ENCODE data around the gene HTR3B. TPM values are rescaled to one million over a fixed set of nuclear protein-coding genes. Genes with fewer than 3 reads are reported as not detected.

HTR3B gene
- total RNA-seq, 1 experiment from 2014 or later: not detected

GRCh38 chr11:113984781-113985180 is 80.2 kb downstream of the HTR3B start:
- Histone ChIP-seq H2AFZ (ENCODE audit: low read length) (no peak overlapping the region), H3K79me1 (ENCODE audit: insufficient read depth, low read depth, low read length, poor library complexity, severe bottlenecking) (no peaks in the 10 kb centered on the region), H2BK120ac (ENCODE audit: low read depth, low read length, poor library complexity, severe bottlenecking) (no peak overlapping the region), H3K56ac (ENCODE audit: insufficient read length, low read depth, low read length) (no peak overlapping the region), H3K27me3 (ENCODE audit: insufficient read depth, low read length) (no peaks in the 10 kb centered on the region), H2BK15ac (ENCODE audit: low read depth, low read length) (no peak overlapping the region), H3K9ac (ENCODE audit: extremely low read depth, insufficient read length, low read length) (no peak overlapping the region), H3K14ac (ENCODE audit: insufficient read depth, low read length) (no peak overlapping the region), H4K20me1 (ENCODE audit: control insufficient read depth, insufficient read depth, insufficient read length) (no peaks in the 10 kb centered on the region), H2BK5ac (ENCODE audit: insufficient read length, low read length) (no peak overlapping the region), H3K4ac (ENCODE audit: low read depth, low read length) (no peak overlapping the region), H2BK20ac (ENCODE audit: low read depth, low read length, poor library complexity, severe bottlenecking) (no peak overlapping the region), H3T11ph (ENCODE audit: low read length) (no peak overlapping the region), H2BK12ac (ENCODE audit: insufficient read length, low read depth, low read length) (no peak overlapping the region), H4K91ac (ENCODE audit: insufficient read length, low read depth, low read length) (no peak overlapping the region), H3K18ac (ENCODE audit: insufficient read length, low read depth, low read length) (no peak overlapping the region), H3K9me3 (ENCODE audit: control insufficient read depth, low read depth, low read length) (no peaks in the 10 kb centered on the region), H4K8ac (replicated peaks; ENCODE audit: insufficient read length, low read depth, low read length) (no peak overlapping the region), H3K79me2 (ENCODE audit: insufficient read depth, low read length) (no peaks in the 10 kb centered on the region), H2AK5ac (ENCODE audit: insufficient read length, low read length) (no peak overlapping the region), H3K4me1 (ENCODE audit: insufficient read depth, low read length) (no peaks in the 10 kb centered on the region), H3K4me2 (ENCODE audit: insufficient read depth, insufficient read length, low read length) (no peak overlapping the region), H4K5ac (ENCODE audit: insufficient read length, low read depth, low read length) (no peak overlapping the region), H3K27ac (ENCODE audit: insufficient read length, low read depth, low read length) (no peak overlapping the region), H3K23me2 (ENCODE audit: insufficient read length, low read depth, low read length, poor library complexity, severe bottlenecking) (no peaks in the 10 kb centered on the region), H3K23ac (ENCODE audit: insufficient read length, low read depth, low read length) (no peak overlapping the region)
- DNase-seq: no peak
- H3K4me3 Mint-ChIP-seq: no peak overlapping the region
- TF ChIP-seq CTCF (conservative IDR thresholded peaks at IDR 0.05): no peak
- peaks cover 3% of the 10 kb centered on the region for H3K27me3 Mint-ChIP-seq (ENCODE audit: low read depth)
- H3K4me1 Mint-ChIP-seq: peaks cover 0 to 2% of the 10 kb centered on the region in 2 experiments; a peak in 1 of 4 replicates
- H3K9me3 Mint-ChIP-seq: no peaks in the 10 kb centered on the region
- no CpG with 5 or more reads among the region's 6 CpGs for WGBS (ENCODE audit: extremely low coverage, insufficient read length, low lambda C conversion rate)
- H3K36me3 Mint-ChIP-seq (ENCODE audit: insufficient read depth in 1 of 3, low read depth in 3 of 3): no peaks in the 10 kb centered on the region; a peak in 1 of 7 replicates
- H3K27ac Mint-ChIP-seq: no peak overlapping the region
